ENCODE data around the gene ABCA3.

Gene ABCA3

GRCh38 chr16:2358811-2359210 lies 18.3 kb upstream of the ABCA3 start:
- 93 to 100% methylated on average over 2 to 3 of the region's 3 CpGs for WGBS, 2 experiments
- no peaks in the 10 kb centered on the region for H3K9me3 ChIP-seq (ENCODE audit: control insufficient read depth, low read length)
- H3K4me3 ChIP-seq (ENCODE audit: insufficient read depth, low read depth, low read length): no peak overlapping the region
- H3K27ac ChIP-seq (ENCODE audit: insufficient read depth, low read depth, low read length, poor library complexity, severe bottlenecking): no peak overlapping the region
- H3K4me1 ChIP-seq (ENCODE audit: control insufficient read depth, insufficient read depth, low read length): no peaks in the 10 kb centered on the region
- peaks cover 12% of the 10 kb centered on the region for H3K27me3 ChIP-seq (ENCODE audit: control insufficient read depth, insufficient read depth, low read length, poor library complexity, severe bottlenecking)
- H3K36me3 ChIP-seq (ENCODE audit: control insufficient read depth, insufficient read depth, low read length): no peaks in the 10 kb centered on the region

DNA sequence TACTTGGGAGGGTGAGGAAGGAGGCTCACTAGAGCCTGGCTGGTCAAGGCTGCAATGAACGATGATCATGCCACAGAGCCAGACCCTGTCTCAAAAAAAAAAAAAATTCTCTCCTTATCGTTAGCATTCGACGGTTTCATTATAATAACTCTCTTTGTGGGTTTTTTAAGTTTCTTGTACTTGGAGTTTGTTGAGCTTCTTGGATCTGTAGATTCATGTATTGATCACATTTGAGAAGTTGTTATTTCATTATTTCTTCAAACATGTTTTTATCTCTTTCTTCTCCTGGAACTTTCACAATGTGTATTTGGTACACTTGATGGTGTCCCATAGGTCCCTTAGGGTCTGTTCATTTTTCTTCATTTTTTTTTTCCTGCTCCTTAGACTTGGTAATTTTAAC lies 16.8 kb upstream of the ABCA3 start:
- Histone ChIP-seq H3K4me1 (ENCODE audit: control insufficient read depth, insufficient read depth, low read length) (no peaks in the 10 kb centered on the region), H3K9me3 (ENCODE audit: control insufficient read depth, low read length) (no peaks in the 10 kb centered on the region), H3K27ac (ENCODE audit: insufficient read depth, low read depth, low read length, poor library complexity, severe bottlenecking) (no peak overlapping the region), H3K27me3 (ENCODE audit: control insufficient read depth, insufficient read depth, low read length, poor library complexity, severe bottlenecking) (peaks cover 12% of the 10 kb centered on the region), H3K36me3 (ENCODE audit: control insufficient read depth, insufficient read depth, low read length) (no peaks in the 10 kb centered on the region), H3K4me3 (ENCODE audit: insufficient read depth, low read depth, low read length) (no peak overlapping the region)
- WGBS, 2 experiments: 87 to 98% methylated on average over 1 to 4 of the region's 4 CpGs

GRCh38 chr16:2350500-2350899 lies 10.0 kb upstream of the ABCA3 start:
- Histone ChIP-seq H3K27me3 (ENCODE audit: control insufficient read depth, insufficient read depth, low read length, poor library complexity, severe bottlenecking) (peaks cover 4% of the 10 kb centered on the region), H3K4me3 (ENCODE audit: insufficient read depth, low read depth, low read length) (no peak overlapping the region), H3K27ac (ENCODE audit: insufficient read depth, low read depth, low read length, poor library complexity, severe bottlenecking) (no peak overlapping the region), H3K9me3 (ENCODE audit: control insufficient read depth, low read length) (no peaks in the 10 kb centered on the region), H3K36me3 (ENCODE audit: control insufficient read depth, insufficient read depth, low read length) (no peaks in the 10 kb centered on the region), H3K4me1 (ENCODE audit: control insufficient read depth, insufficient read depth, low read length) (no peaks in the 10 kb centered on the region)
- 88% methylated on average over 1 of the region's 1 CpG for WGBS, 2 experiments

- Histone ChIP-seq H3K4me1 (ENCODE audit: control insufficient read depth, insufficient read depth, low read length) (no peaks in the 10 kb centered on the region), H3K27me3 (ENCODE audit: control insufficient read depth, insufficient read depth, low read length, poor library complexity, severe bottlenecking) (peaks cover 54% of the 10 kb centered on the region), H3K27ac (ENCODE audit: insufficient read depth, low read depth, low read length, poor library complexity, severe bottlenecking) (no peak overlapping the region), H3K9me3 (ENCODE audit: control insufficient read depth, low read length) (no peaks in the 10 kb centered on the region), H3K4me3 (ENCODE audit: insufficient read depth, low read depth, low read length) (no peak overlapping the region), H3K36me3 (ENCODE audit: control insufficient read depth, insufficient read depth, low read length) (no peaks in the 10 kb centered on the region)
- 75 to 78% methylated on average over 1 of the region's 1 CpG for WGBS, 2 experiments
Observed at GRCh38 chr16:2343211-2343610, 2.7 kb upstream of the ABCA3 start.

DNA sequence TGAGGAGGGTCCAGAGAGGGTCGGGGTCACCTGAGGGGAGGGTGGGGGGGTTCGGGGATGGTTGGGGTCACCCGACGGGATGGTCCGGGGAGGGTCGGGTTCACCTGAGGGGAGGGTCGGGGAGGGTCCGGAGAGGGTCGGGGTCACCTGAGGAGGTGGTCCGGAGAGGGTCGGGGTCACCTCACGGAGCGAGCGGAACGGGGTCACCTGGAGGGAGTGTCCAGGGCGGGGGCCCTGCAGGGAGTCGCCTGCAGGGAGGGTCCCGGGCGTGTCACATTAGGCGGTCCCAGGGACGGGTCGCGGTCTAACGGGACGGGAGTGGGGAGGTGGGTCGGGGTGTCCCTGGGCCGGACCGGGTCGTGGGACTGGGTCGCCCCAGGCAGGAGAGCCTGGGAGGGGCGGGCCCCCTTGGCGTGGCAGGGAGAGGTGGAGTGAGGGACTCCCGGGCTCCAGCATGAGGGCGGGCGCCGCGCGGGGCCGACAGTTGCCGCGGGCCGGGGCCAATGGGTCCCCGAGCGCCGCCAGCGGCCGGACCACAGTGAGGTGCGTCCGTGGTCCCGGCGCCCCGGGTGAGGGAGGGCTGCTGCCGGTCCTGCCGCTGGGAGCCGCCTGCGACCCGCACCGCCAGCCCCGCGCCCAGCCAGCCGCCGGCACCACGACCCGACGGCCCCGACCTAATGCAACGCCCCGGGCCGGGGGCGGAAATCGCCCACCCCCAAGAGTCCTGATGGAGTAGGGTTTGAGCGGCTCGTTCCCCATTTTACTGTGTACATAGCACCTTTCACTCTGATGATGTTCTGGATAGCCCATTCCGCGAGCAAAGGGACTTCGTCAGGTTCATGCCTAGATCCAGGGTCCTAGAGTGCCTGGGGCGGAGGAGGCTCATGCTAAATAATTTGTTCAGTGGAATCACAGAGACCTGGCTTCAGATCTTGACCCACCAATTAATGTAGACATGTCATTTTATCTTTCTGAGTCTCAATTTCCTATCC lies 1.2 kb upstream of the ABCA3 start:
- H3K27ac ChIP-seq (ENCODE audit: insufficient read depth, low read depth, low read length, poor library complexity, severe bottlenecking): no peak overlapping the region
- no peak overlapping the region for H3K4me3 ChIP-seq (ENCODE audit: insufficient read depth, low read depth, low read length)
- 73 to 74% methylated on average over 77 of the region's 77 CpGs for WGBS, 2 experiments
- peaks cover 61% of the 10 kb centered on the region for H3K27me3 ChIP-seq (ENCODE audit: control insufficient read depth, insufficient read depth, low read length, poor library complexity, severe bottlenecking)
- H3K36me3 ChIP-seq (ENCODE audit: control insufficient read depth, insufficient read depth, low read length): no peaks in the 10 kb centered on the region
- no peaks in the 10 kb centered on the region for H3K4me1 ChIP-seq (ENCODE audit: control insufficient read depth, insufficient read depth, low read length)
- H3K9me3 ChIP-seq (ENCODE audit: control insufficient read depth, low read length): no peaks in the 10 kb centered on the region

DNA sequence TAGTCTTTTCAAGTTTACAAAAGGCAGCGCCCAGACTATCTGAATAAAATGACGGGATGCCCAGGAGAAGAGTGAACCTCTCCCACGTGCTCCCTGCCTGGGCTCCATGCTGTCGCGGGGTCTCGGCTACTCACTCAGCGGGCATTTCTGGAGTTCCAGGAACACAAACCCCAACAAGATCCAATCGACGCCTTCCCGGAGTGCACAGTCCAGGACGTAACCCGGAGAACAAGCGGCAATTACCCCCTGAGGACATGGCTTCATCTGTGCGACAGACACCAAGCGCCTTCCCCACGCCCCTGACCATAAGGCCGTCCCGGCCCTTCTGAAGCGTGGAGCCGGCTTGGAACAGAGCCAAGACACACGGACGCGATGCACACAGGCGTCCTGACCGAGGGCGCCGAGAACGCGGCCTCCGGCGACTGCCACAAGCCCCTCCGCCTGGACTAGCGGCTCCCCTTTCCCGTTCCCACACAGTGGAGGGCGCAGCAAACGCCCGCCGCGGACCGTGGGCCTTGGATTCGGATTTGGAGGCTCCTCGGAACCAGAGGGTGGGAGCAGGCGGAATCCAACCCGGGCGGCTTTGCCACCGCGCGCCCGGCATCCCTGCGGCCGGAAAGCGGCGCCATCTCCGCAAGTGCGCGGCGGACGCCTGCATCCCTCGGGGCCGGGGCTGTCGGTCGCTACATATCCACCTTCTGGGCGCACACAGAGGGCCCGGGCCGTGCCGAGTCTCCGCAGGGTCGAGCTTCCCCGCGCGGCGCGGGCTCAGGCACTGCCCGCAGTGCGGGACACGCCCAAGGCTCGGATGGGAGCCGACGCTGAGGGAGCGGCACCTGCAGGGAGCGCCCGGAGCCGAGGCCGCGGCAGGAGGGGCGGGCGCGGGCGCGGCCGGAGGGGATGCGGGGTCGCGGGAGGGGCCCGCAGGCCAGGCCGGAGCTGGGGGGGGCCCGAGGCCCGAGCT lies 725 bp downstream of the ABCA3 start:
- 6 to 7% methylated on average over 98 of the region's 98 CpGs for WGBS, 2 experiments
- no peaks in the 10 kb centered on the region for H3K36me3 ChIP-seq (ENCODE audit: control insufficient read depth, insufficient read depth, low read length)
- H3K27me3 ChIP-seq (ENCODE audit: control insufficient read depth, insufficient read depth, low read length, poor library complexity, severe bottlenecking): peaks cover 61% of the 10 kb centered on the region

DNA sequence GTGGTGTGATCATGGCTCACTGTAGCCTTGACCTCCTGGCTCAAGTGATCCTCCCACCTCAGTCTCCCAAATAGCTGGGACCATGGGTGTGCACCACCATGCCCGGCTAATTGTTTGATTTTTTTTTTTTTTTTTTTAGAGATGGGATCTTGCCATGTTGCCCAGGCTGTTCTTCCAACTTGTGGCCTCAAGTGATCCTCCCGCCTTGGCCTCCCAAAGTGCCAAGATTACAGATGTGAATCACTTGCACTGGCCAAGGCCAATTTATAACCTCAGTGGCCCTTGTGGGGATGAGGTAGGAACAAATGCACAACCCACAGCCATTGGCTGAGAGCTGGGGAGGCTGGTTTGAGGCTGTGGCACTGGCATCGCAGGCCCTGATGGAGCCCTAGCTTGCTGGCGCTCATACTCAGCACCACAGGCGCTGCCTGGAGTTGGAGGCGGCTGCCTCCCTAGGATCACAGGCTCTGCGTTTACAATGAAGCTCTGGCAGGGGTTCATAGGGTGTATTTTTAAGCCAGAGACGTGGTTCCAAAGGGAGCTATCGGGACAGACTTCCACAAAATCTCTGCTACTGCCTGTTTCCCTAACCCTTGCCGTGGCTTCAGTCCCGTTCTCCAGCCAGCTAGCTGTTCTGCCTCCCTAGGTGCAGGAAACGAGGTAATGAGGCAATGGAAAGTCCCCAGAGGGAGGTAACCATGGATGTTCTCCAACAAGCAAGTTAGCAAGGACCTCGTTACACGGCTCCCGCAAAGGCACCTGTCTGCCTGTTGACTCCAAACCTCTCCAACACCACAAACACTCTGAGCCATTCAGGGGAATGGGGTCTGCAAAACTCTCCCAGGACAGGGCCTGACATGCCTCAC lies 2.9 kb downstream of the ABCA3 start:
- H3K36me3 ChIP-seq (ENCODE audit: control insufficient read depth, insufficient read depth, low read length): no peaks in the 10 kb centered on the region
- no peak overlapping the region for H3K27ac ChIP-seq (ENCODE audit: insufficient read depth, low read depth, low read length, poor library complexity, severe bottlenecking)
- peaks cover 46% of the 10 kb centered on the region for H3K27me3 ChIP-seq (ENCODE audit: control insufficient read depth, insufficient read depth, low read length, poor library complexity, severe bottlenecking)
- WGBS, 2 experiments: 91 to 92% methylated on average over 15 of the region's 15 CpGs
- no peaks in the 10 kb centered on the region for H3K9me3 ChIP-seq (ENCODE audit: control insufficient read depth, low read length)
- no peak overlapping the region for H3K4me3 ChIP-seq (ENCODE audit: insufficient read depth, low read depth, low read length)
- no peaks in the 10 kb centered on the region for H3K4me1 ChIP-seq (ENCODE audit: control insufficient read depth, insufficient read depth, low read length)

More for the DNA sequence above, 725 bp downstream of the ABCA3 start:
- H3K4me1 ChIP-seq (ENCODE audit: control insufficient read depth, insufficient read depth, low read length): no peaks in the 10 kb centered on the region
- no peaks in the 10 kb centered on the region for H3K9me3 ChIP-seq (ENCODE audit: control insufficient read depth, low read length)
- no peak overlapping the region for H3K27ac ChIP-seq (ENCODE audit: insufficient read depth, low read depth, low read length, poor library complexity, severe bottlenecking)
- H3K4me3 ChIP-seq (ENCODE audit: insufficient read depth, low read depth, low read length): peak overlapping the region; percentile 61

DNA sequence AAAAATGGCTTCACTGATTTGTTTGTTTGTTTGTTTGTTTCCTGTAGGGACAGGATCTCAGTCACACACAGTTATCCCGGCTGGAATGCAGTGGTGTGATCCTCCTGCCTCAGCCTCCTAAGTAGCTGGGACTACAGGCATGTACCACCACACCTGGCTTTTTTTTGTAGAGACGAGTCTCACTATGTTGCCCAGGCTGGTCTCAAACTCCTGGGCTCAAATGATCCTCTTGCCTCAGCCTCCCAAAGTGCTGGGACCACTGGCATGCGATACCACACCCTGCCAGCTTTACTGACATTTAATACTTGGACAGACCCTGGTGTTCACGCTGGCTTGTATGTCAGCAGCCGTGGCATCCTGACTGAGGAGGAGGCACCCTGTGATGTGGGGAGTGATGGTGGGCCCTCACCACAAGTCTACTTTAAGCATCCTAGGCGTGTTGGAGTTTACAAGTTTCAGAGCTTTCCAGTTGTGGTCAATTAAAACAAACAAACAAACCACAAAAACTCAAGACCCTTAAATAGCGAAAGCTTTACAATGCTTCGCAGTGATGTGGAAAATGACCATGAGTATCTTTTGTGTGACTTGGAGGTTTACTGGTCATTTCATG lies 5.1 kb downstream of the ABCA3 start:
- Histone ChIP-seq H3K27ac (ENCODE audit: insufficient read depth, low read depth, low read length, poor library complexity, severe bottlenecking) (no peak overlapping the region), H3K9me3 (ENCODE audit: control insufficient read depth, low read length) (no peaks in the 10 kb centered on the region), H3K36me3 (ENCODE audit: control insufficient read depth, insufficient read depth, low read length) (no peaks in the 10 kb centered on the region), H3K4me3 (ENCODE audit: insufficient read depth, low read depth, low read length) (no peak overlapping the region), H3K27me3 (ENCODE audit: control insufficient read depth, insufficient read depth, low read length, poor library complexity, severe bottlenecking) (peaks cover 28% of the 10 kb centered on the region), H3K4me1 (ENCODE audit: control insufficient read depth, insufficient read depth, low read length) (no peaks in the 10 kb centered on the region)
- WGBS, 2 experiments: 92 to 94% methylated on average over 8 of the region's 8 CpGs

GRCh38 chr16:2333772-2334379 lies 6.7 kb downstream of the ABCA3 start:
- 82 to 86% methylated on average over 17 of the region's 17 CpGs for WGBS, 2 experiments
- Histone ChIP-seq H3K27me3 (ENCODE audit: control insufficient read depth, insufficient read depth, low read length, poor library complexity, severe bottlenecking) (peaks cover 15% of the 10 kb centered on the region), H3K4me3 (ENCODE audit: insufficient read depth, low read depth, low read length) (no peak overlapping the region), H3K4me1 (ENCODE audit: control insufficient read depth, insufficient read depth, low read length) (no peaks in the 10 kb centered on the region), H3K36me3 (ENCODE audit: control insufficient read depth, insufficient read depth, low read length) (no peaks in the 10 kb centered on the region), H3K9me3 (ENCODE audit: control insufficient read depth, low read length) (no peaks in the 10 kb centered on the region), H3K27ac (ENCODE audit: insufficient read depth, low read depth, low read length, poor library complexity, severe bottlenecking) (no peak overlapping the region)
